SK-N-SH treated with all-trans-retinoic acid at 6 μM for 48 hours (cell line): ENCODE results near the gene SYN1.

Experiments
- GLIS3 ChIP-seq: fragments of 250-450 bp; sonication (Bioruptor Pico); IDR thresholded peaks from 2 replicates; pipeline ENCODE4 v1.5.0; 2020; ENCODE audit warnings: mild to moderate bottlenecking, moderate library complexity
- ISL1 ChIP-seq: fragments of 250-450 bp; sonication (Bioruptor Pico); IDR thresholded peaks from 2 replicates; pipeline ENCODE4 v2.1.2; 2022; ENCODE audit warnings: mild to moderate bottlenecking, moderate library complexity
- OSR1 ChIP-seq: fragments of 250-450 bp; sonication (Bioruptor Pico); IDR thresholded peaks from 2 replicates; pipeline ENCODE4 v1.8.0; 2022; ENCODE audit warnings: moderate library complexity, mild to moderate bottlenecking, inconsistent platforms
- RARB ChIP-seq: fragments of 250-450 bp; sonication (Bioruptor Pico); IDR thresholded peaks from 2 replicates; pipeline ENCODE4 v1.8.0; 2021; ENCODE audit warnings: mild to moderate bottlenecking, moderate library complexity
- SNAI2 ChIP-seq: fragments of 250-450 bp; sonication (Bioruptor Pico); IDR thresholded peaks from 2 replicates; pipeline ENCODE4 v1.5.0; 2020; ENCODE audit warnings: mild to moderate bottlenecking, moderate library complexity
- ZC3H10 ChIP-seq: fragments of 250-450 bp; sonication (Bioruptor Pico); IDR thresholded peaks from 2 replicates; pipeline ENCODE4 v1.5.1; 2021; ENCODE audit warnings: mild to moderate bottlenecking, moderate library complexity
- ZFP3 ChIP-seq: fragments of 250-450 bp; sonication (Bioruptor Pico); IDR thresholded peaks from 2 replicates; pipeline ENCODE4 v1.5.0; 2020; ENCODE audit warnings: mild to moderate bottlenecking, moderate library complexity
- ZNF565 ChIP-seq: fragments of 450-650 bp; formaldehyde crosslinking; conservative IDR thresholded peaks from 2 replicates; pipeline ENCODE4 v1.5.0; 2020; ENCODE audit warnings: low read depth, mild to moderate bottlenecking, moderate library complexity
- TF ChIP-seq, protein P1 (sequence below): fragments of 250-450 bp; sonication (Bioruptor Pico); IDR thresholded peaks from 2 replicates; pipeline ENCODE4 v1.8.0; 2020; ENCODE audit warnings: mild to moderate bottlenecking, moderate library complexity, borderline replicate concordance
- TF ChIP-seq, protein P2 (sequence below): fragments of 250-450 bp; sonication (Bioruptor Pico); IDR thresholded peaks from 2 replicates; pipeline ENCODE4 v1.5.1; 2020; ENCODE audit warnings: low read depth, mild to moderate bottlenecking, moderate library complexity
- TF ChIP-seq, protein P3 (sequence below): fragments of 250-450 bp; sonication (Bioruptor Pico); IDR thresholded peaks from 2 replicates; pipeline ENCODE4 v1.8.0; 2021; ENCODE audit warnings: low read depth, mild to moderate bottlenecking, moderate library complexity, borderline replicate concordance

DNA sequence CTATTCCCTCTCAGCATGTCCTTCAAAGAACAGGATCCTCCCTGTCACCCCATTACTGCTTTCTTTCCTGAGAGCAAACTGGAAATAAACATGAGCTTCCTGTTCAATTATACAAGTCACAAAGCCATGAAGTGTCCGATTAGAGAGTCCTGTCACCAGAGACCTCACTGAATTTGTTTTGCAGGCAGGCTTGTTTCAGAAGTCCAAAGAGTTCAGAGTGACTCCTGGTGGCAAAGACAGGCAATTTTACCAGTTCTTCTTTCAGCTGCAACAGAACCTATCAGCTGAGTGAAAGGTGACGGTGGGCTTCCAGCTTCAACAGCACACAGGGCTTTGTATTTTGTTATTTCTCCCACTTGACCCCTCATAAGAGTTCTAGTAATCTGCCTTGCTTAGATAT, 24.3 kb upstream of the SYN1 start:
- TF ChIP-seq OSR1 (CRISPR knock-in tag) (no peak), GLIS3 (CRISPR knock-in tag) (no peak), SNAI2 (CRISPR knock-in tag) (no peak), RARB (CRISPR knock-in tag) (no peak), ZC3H10 (CRISPR knock-in tag) (no peak), ISL1 (no peak), ZNF565 (CRISPR knock-in tag) (no peak), ZFP3 (CRISPR knock-in tag) (no peak)
- TF ChIP-seq, protein P1, sequence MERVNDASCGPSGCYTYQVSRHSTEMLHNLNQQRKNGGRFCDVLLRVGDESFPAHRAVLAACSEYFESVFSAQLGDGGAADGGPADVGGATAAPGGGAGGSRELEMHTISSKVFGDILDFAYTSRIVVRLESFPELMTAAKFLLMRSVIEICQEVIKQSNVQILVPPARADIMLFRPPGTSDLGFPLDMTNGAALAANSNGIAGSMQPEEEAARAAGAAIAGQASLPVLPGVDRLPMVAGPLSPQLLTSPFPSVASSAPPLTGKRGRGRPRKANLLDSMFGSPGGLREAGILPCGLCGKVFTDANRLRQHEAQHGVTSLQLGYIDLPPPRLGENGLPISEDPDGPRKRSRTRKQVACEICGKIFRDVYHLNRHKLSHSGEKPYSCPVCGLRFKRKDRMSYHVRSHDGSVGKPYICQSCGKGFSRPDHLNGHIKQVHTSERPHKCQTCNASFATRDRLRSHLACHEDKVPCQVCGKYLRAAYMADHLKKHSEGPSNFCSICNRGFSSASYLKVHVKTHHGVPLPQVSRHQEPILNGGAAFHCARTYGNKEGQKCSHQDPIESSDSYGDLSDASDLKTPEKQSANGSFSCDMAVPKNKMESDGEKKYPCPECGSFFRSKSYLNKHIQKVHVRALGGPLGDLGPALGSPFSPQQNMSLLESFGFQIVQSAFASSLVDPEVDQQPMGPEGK (CRISPR knock-in tag) = no peak
- TF ChIP-seq, protein P2, sequence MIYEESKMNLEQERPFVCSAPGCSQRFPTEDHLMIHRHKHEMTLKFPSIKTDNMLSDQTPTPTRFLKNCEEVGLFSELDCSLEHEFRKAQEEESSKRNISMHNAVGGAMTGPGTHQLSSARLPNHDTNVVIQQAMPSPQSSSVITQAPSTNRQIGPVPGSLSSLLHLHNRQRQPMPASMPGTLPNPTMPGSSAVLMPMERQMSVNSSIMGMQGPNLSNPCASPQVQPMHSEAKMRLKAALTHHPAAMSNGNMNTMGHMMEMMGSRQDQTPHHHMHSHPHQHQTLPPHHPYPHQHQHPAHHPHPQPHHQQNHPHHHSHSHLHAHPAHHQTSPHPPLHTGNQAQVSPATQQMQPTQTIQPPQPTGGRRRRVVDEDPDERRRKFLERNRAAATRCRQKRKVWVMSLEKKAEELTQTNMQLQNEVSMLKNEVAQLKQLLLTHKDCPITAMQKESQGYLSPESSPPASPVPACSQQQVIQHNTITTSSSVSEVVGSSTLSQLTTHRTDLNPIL = no peak
- TF ChIP-seq, protein P3, sequence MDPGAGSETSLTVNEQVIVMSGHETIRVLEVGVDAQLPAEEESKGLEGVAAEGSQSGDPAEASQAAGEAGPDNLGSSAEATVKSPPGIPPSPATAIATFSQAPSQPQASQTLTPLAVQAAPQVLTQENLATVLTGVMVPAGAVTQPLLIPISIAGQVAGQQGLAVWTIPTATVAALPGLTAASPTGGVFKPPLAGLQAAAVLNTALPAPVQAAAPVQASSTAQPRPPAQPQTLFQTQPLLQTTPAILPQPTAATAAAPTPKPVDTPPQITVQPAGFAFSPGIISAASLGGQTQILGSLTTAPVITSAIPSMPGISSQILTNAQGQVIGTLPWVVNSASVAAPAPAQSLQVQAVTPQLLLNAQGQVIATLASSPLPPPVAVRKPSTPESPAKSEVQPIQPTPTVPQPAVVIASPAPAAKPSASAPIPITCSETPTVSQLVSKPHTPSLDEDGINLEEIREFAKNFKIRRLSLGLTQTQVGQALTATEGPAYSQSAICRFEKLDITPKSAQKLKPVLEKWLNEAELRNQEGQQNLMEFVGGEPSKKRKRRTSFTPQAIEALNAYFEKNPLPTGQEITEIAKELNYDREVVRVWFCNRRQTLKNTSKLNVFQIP (CRISPR knock-in tag) = no peak
